Panc1 (cell line): ENCODE measurements around the gene ASTE1. TPM values are rescaled to one million over a fixed set of nuclear protein-coding genes. Genes with fewer than 3 reads are reported as not detected.

Source experiments
- ATAC-seq: fragments of 200-7000 bp; cut with Tn5 transposase; 2 replicates; pipeline ENCODE4 v1.9.1; 2020; ENCODE audit warnings: mild to moderate bottlenecking, moderate library complexity
- BruUV-seq: library from RNA; stranded (reverse); fragments of 400-500 nt; replicated peaks from 2 replicates; lab custom pipeline; 2021; lab: Mats Ljungman, UMichigan
- CTCF ChIA-PET: fragments of 300-600 bp; sonication (Branson Sonifier 250); formaldehyde crosslinking; loops from one replicate; lab custom pipeline; 2022; ENCODE audit warnings: antibody characterized with exemption; lab: Charles Lee
- POLR2A ChIA-PET: fragments of 300-600 bp; sonication (Branson Sonifier 250); formaldehyde crosslinking; loops from one replicate; lab custom pipeline; 2022; ENCODE audit warnings: antibody characterized with exemption; lab: Charles Lee
- DNase-seq: peaks from one replicate; pipeline ENCODE4 v3.0.0-alpha.2; 2010; ENCODE audit warnings: low read depth, low spot score
- H3K27ac ChIP-seq: 2 replicates; pipeline ENCODE4 v1.5.1; 2011; ENCODE audit warnings: mild to moderate bottlenecking, low read length, inconsistent platforms
- H3K27me3 ChIP-seq: fragments of 200-500 bp; sonication (Bioruptor generic); 2 replicates; pipeline ENCODE4 v1.6.0; 2014; ENCODE audit warnings: low read length, inconsistent platforms; ENCODE audit not compliant: control insufficient read depth, insufficient read depth
- H3K36me3 ChIP-seq: fragments of 200-500 bp; sonication (Bioruptor generic); 2 replicates; pipeline ENCODE4 v1.5.1; 2014; ENCODE audit warnings: inconsistent platforms, mild to moderate bottlenecking, low read length, moderate library complexity; ENCODE audit not compliant: control insufficient read depth, insufficient read depth
- H3K4me1 ChIP-seq: 2 replicates; pipeline ENCODE4 v1.5.1; 2011; ENCODE audit warnings: inconsistent platforms, mild to moderate bottlenecking, low read length, moderate library complexity; ENCODE audit not compliant: control insufficient read depth, insufficient read depth
- H3K4me3 ChIP-seq, 2 experiments: 2 replicates each; pipeline ENCODE4 v1.5.1; 2011 to 2012; ENCODE audit warnings: low read depth in 2 of 2, low read length in 2 of 2, mild to moderate bottlenecking in 2 of 2, inconsistent platforms in 1 of 2, moderate library complexity in 1 of 2
- H3K9me3 ChIP-seq: fragments of 200-500 bp; sonication (Bioruptor generic); 2 replicates; pipeline ENCODE4 v1.5.1; 2014; ENCODE audit warnings: low read depth, mild to moderate bottlenecking, inconsistent platforms, low read length, moderate library complexity; ENCODE audit not compliant: control insufficient read depth, insufficient read depth
- POLR2AphosphoS5 ChIP-seq: IDR thresholded peaks from 2 replicates; pipeline ENCODE4 v1.6.1; 2012; ENCODE audit warnings: mild to moderate bottlenecking, low read depth, low read length, moderate library complexity
- SIN3A ChIP-seq: IDR thresholded peaks from 2 replicates; pipeline ENCODE4 v1.6.1; 2012; ENCODE audit warnings: low read depth, mild to moderate bottlenecking, low read length, moderate library complexity, borderline replicate concordance; ENCODE audit not compliant: insufficient read depth
- TCF7L2 ChIP-seq: IDR thresholded peaks from 2 replicates; pipeline ENCODE4 v1.6.1; 2011; ENCODE audit warnings: mild to moderate bottlenecking, low read depth, low read length, inconsistent platforms
- in situ Hi-C: cut with HindIII; loops from 2 replicates; pipeline ENCODE4 v1.10.0; 2016; ENCODE audit warnings: low sequenced_read_pairs, low pct_unique_long_range_greater_than_20kb
- intact Hi-C: fragments of 100-400 bp; cut with micrococcal nuclease; formaldehyde crosslinking; loops from one replicate; pipeline ENCODE4 v1.10.0; 2022; ENCODE audit not compliant: unreplicated experiment
- total RNA-seq: library from RNA; stranded (reverse); gene quantifications from one replicate; pipeline ENCODE4 v1.2.1, GENCODE V29; 2021; ENCODE audit not compliant: unreplicated experiment
- TF ChIP-seq, protein P1 (sequence below): fragments of 450-650 bp; IDR thresholded peaks from 2 replicates; pipeline ENCODE4 v1.5.1; 2017; ENCODE audit warnings: mild to moderate bottlenecking
- TF ChIP-seq, protein P2 (sequence below), 2 experiments: IDR thresholded peaks; 2 replicates each; pipeline ENCODE4 v1.6.1; 2011 to 2012; ENCODE audit warnings: low read depth in 2 of 2, control low read depth in 1 of 2, low read length in 1 of 2, mild to moderate bottlenecking in 1 of 2, moderate library complexity in 1 of 2; ENCODE audit not compliant: insufficient read depth in 1 of 2

The ASTE1 gene
- total RNA-seq, 1 experiment from 2014 or later: 7.4 TPM

GRCh38 chr3:130967281-130967680, 59.3 kb downstream of the ASTE1 start:
- in situ Hi-C loops (no loop called here), intact Hi-C loops (no loop called here)
- Histone ChIP-seq H3K4me3 (no peak overlapping the region), H3K27me3 (no peaks in the 10 kb centered on the region), H3K4me1 (peaks cover 8% of the 10 kb centered on the region), H3K27ac (no peak overlapping the region), H3K9me3 (no peaks in the 10 kb centered on the region), H3K36me3 (peaks cover 11% of the 10 kb centered on the region)
- no peak for ATAC-seq
- CTCF ChIA-PET: no interaction called here
- no peak for TF ChIP-seq SIN3A
- TF ChIP-seq POLR2AphosphoS5: no peak
- TF ChIP-seq, protein P1, sequence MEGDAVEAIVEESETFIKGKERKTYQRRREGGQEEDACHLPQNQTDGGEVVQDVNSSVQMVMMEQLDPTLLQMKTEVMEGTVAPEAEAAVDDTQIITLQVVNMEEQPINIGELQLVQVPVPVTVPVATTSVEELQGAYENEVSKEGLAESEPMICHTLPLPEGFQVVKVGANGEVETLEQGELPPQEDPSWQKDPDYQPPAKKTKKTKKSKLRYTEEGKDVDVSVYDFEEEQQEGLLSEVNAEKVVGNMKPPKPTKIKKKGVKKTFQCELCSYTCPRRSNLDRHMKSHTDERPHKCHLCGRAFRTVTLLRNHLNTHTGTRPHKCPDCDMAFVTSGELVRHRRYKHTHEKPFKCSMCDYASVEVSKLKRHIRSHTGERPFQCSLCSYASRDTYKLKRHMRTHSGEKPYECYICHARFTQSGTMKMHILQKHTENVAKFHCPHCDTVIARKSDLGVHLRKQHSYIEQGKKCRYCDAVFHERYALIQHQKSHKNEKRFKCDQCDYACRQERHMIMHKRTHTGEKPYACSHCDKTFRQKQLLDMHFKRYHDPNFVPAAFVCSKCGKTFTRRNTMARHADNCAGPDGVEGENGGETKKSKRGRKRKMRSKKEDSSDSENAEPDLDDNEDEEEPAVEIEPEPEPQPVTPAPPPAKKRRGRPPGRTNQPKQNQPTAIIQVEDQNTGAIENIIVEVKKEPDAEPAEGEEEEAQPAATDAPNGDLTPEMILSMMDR: no peak
- no peak for TF ChIP-seq TCF7L2
- TF ChIP-seq, protein P2, sequence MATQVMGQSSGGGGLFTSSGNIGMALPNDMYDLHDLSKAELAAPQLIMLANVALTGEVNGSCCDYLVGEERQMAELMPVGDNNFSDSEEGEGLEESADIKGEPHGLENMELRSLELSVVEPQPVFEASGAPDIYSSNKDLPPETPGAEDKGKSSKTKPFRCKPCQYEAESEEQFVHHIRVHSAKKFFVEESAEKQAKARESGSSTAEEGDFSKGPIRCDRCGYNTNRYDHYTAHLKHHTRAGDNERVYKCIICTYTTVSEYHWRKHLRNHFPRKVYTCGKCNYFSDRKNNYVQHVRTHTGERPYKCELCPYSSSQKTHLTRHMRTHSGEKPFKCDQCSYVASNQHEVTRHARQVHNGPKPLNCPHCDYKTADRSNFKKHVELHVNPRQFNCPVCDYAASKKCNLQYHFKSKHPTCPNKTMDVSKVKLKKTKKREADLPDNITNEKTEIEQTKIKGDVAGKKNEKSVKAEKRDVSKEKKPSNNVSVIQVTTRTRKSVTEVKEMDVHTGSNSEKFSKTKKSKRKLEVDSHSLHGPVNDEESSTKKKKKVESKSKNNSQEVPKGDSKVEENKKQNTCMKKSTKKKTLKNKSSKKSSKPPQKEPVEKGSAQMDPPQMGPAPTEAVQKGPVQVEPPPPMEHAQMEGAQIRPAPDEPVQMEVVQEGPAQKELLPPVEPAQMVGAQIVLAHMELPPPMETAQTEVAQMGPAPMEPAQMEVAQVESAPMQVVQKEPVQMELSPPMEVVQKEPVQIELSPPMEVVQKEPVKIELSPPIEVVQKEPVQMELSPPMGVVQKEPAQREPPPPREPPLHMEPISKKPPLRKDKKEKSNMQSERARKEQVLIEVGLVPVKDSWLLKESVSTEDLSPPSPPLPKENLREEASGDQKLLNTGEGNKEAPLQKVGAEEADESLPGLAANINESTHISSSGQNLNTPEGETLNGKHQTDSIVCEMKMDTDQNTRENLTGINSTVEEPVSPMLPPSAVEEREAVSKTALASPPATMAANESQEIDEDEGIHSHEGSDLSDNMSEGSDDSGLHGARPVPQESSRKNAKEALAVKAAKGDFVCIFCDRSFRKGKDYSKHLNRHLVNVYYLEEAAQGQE (IDR thresholded peaks at IDR 0.05; ENCODE audit: insufficient read depth in 1 of 2, low read depth in 2 of 2, low read length in 1 of 2): no peak
- BruUV-seq: no TSS peak
- POLR2A ChIA-PET: no interaction called here
- no peak for DNase-seq

GRCh38 chr3:130963878-130964277, 62.7 kb downstream of the ASTE1 start:
- Histone ChIP-seq H3K9me3 (no peaks in the 10 kb centered on the region), H3K27me3 (no peaks in the 10 kb centered on the region), H3K4me3 (no peak overlapping the region), H3K36me3 (peaks cover 28% of the 10 kb centered on the region), H3K27ac (peak overlapping the region; percentile 24), H3K4me1 (peaks cover 8% of the 10 kb centered on the region)
- ChIA-PET CTCF (no interaction called here), POLR2A (no interaction called here)
- in situ Hi-C loops (no loop called here), intact Hi-C loops (no loop called here)
- DNase-seq (peak; percentile 89), ATAC-seq (peak; percentile 96)
- no TSS peak for BruUV-seq
- TF ChIP-seq, protein P1: no peak
- TF ChIP-seq POLR2AphosphoS5: no peak
- TF ChIP-seq SIN3A: no peak
- TF ChIP-seq, protein P2 (IDR thresholded peaks at IDR 0.05; ENCODE audit: insufficient read depth in 1 of 2, low read depth in 2 of 2, low read length in 1 of 2): no peak
- no peak for TF ChIP-seq TCF7L2
